Natural killer cell (primary cell): ENCODE measurements around the gene TUBA1C. TPM values are rescaled to one million over a fixed set of nuclear protein-coding genes. Genes with fewer than 3 reads are reported as not detected.

Experiments
- ATAC-seq, 3 donors: fragments of 150-1000 bp in 2 of 3; fragments of 200-7000 bp in 1 of 3; cut with Tn5 transposase; 1 replicate in 1 of 3; 2 replicates in 2 of 3; pipeline ENCODE4 v1.10.0; 2021; ENCODE audit warnings: mild to moderate bottlenecking in 2 of 3, moderate library complexity in 2 of 3
- DNase-seq, 2 donors: peaks; one replicate each; pipeline versions ENCODE4 v3.0.0 to v3.0.0-alpha.2; 2013 to 2021; ENCODE audit warnings: mixed read lengths in 1 of 2
- H3K27ac ChIP-seq: one replicate; pipeline ENCODE4 v1.5.1; 2013; ENCODE audit warnings: mild to moderate bottlenecking, low read length
- H3K27me3 ChIP-seq: one replicate; pipeline ENCODE4 v1.6.1; 2013; ENCODE audit warnings: low read length; ENCODE audit not compliant: control insufficient read depth, insufficient read depth
- H3K36me3 ChIP-seq: one replicate; pipeline ENCODE4 v1.6.1; 2013; ENCODE audit warnings: low read length; ENCODE audit not compliant: control insufficient read depth, insufficient read depth
- H3K4me1 ChIP-seq: one replicate; pipeline ENCODE4 v1.6.1; 2013; ENCODE audit warnings: low read length; ENCODE audit not compliant: control insufficient read depth, insufficient read depth
- H3K4me3 ChIP-seq: one replicate; pipeline ENCODE4 v1.5.1; 2013; ENCODE audit warnings: low read length
- H3K9me3 ChIP-seq: one replicate; pipeline ENCODE4 v1.6.1; 2013; ENCODE audit warnings: low read length; ENCODE audit not compliant: control insufficient read depth, insufficient read depth
- H3K27ac Mint-ChIP-seq, 2 donors: one replicate each; pipeline ENCODE4 v1.8.0; 2022; ENCODE audit warnings: mild to moderate bottlenecking in 2 of 2, mixed read lengths in 2 of 2, moderate library complexity in 1 of 2
- H3K27me3 Mint-ChIP-seq, 2 donors: one replicate each; pipeline ENCODE4 v1.8.0; 2022; ENCODE audit warnings: low read depth in 2 of 2, mixed read lengths in 2 of 2
- H3K36me3 Mint-ChIP-seq: one replicate; pipeline ENCODE4 v1.8.0; 2022; ENCODE audit warnings: mixed read lengths
- H3K4me1 Mint-ChIP-seq, 2 donors: one replicate each; pipeline ENCODE4 v1.8.0; 2022; ENCODE audit warnings: mixed read lengths in 2 of 2
- H3K4me3 Mint-ChIP-seq: one replicate; pipeline ENCODE4 v1.8.0; 2022; ENCODE audit warnings: mild to moderate bottlenecking, moderate library complexity, mixed read lengths
- H3K9me3 Mint-ChIP-seq, 2 donors: one replicate each; pipeline ENCODE4 v1.8.0; 2022; ENCODE audit warnings: mixed read lengths in 2 of 2
- CTCF ChIP-seq: fragments of 200-600 bp; IDR thresholded peaks from one replicate; pipeline ENCODE4 v1.8.0; 2022; ENCODE audit warnings: antibody characterized with exemption
- WGBS: methylation state at CpG from one replicate; pipeline ENCODE4 v1.1.7; 2013; ENCODE audit warnings: missing lambda C conversion rate; ENCODE audit not compliant: insufficient coverage; 5-methylcytosine and 5-hydroxymethylcytosine counted together
- intact Hi-C: fragments of 100-400 bp; cut with micrococcal nuclease; formaldehyde crosslinking; loops from one replicate; pipeline ENCODE4 v1.14.2; 2022
- total RNA-seq, 4 donors: library from RNA; stranded (reverse); fragments of 120-200 nt in 1 of 4; gene quantifications; one replicate each; pipeline versions ENCODE4 v1.2.3 to v1.2.4, GENCODE V29; 2013 to 2022

The TUBA1C gene
- total RNA-seq, 3 donors from 2014 or later (not counting 1 experiment from before 2014, with no cell fraction given), result 19.0 to 39.6 (median 24.9) TPM

- H3K27me3 ChIP-seq, result no peaks in the 10 kb centered on the region
- no peaks in the 10 kb centered on the region for H3K9me3 ChIP-seq
- peaks cover 3% of the 10 kb centered on the region for H3K4me1 ChIP-seq
- H3K4me3 ChIP-seq, result no peak overlapping the region
- no peaks in the 10 kb centered on the region for H3K9me3 Mint-ChIP-seq
- DNase-seq, result no peak
- no peaks in the 10 kb centered on the region for H3K36me3 ChIP-seq
- peaks cover 0 to 7% of the 10 kb centered on the region in 2 donors for H3K27me3 Mint-ChIP-seq
- 100% methylated on average over 1 of the region's 1 CpG for WGBS
- H3K36me3 Mint-ChIP-seq, result no peaks in the 10 kb centered on the region
- no peak for ATAC-seq
- no peaks in the 10 kb centered on the region for H3K4me1 Mint-ChIP-seq
- no peak overlapping the region for H3K4me3 Mint-ChIP-seq
- intact Hi-C loops, result no loop called here
- H3K27ac Mint-ChIP-seq, result no peak overlapping the region
- H3K27ac ChIP-seq, result no peak overlapping the region
- no peak for TF ChIP-seq CTCF
These were observed 41.8 kb upstream of the TUBA1C start for GRCh38 chr12:49223122-49223521.

GRCh38 chr12:49223590-49224369, 41.1 kb upstream of the TUBA1C start:
- 100% methylated on average over 2 of the region's 3 CpGs for WGBS
- Mint-ChIP-seq H3K4me3 (no peak overlapping the region), H3K27me3 (peaks cover 0 to 7% of the 10 kb centered on the region in 2 donors), H3K27ac (no peak overlapping the region), H3K9me3 (no peaks in the 10 kb centered on the region), H3K4me1 (no peaks in the 10 kb centered on the region), H3K36me3 (no peaks in the 10 kb centered on the region)
- DNase-seq, result no peak
- Histone ChIP-seq H3K9me3 (no peaks in the 10 kb centered on the region), H3K36me3 (no peaks in the 10 kb centered on the region), H3K27ac (no peak overlapping the region), H3K4me1 (peaks cover 3% of the 10 kb centered on the region), H3K27me3 (no peaks in the 10 kb centered on the region), H3K4me3 (no peak overlapping the region)
- no peak for TF ChIP-seq CTCF
- intact Hi-C loops, result no loop called here
- ATAC-seq, result no peak

GRCh38 chr12:49225576-49226166, 39.2 kb upstream of the TUBA1C start:
- H3K36me3 Mint-ChIP-seq, result no peaks in the 10 kb centered on the region
- intact Hi-C loops, result no loop called here
- no peak for TF ChIP-seq CTCF
- H3K4me3 ChIP-seq, result no peak overlapping the region
- H3K9me3 ChIP-seq, result no peaks in the 10 kb centered on the region
- no peaks in the 10 kb centered on the region for H3K9me3 Mint-ChIP-seq
- H3K27me3 Mint-ChIP-seq, result peaks cover 0 to 7% of the 10 kb centered on the region in 2 donors
- peaks cover 3% of the 10 kb centered on the region for H3K4me1 ChIP-seq
- H3K27ac ChIP-seq, result no peak overlapping the region
- 90% methylated on average over 7 of the region's 7 CpGs for WGBS
- ATAC-seq, result no peak
- H3K27me3 ChIP-seq, result no peaks in the 10 kb centered on the region
- no peak for DNase-seq
- H3K36me3 ChIP-seq, result no peaks in the 10 kb centered on the region
- H3K4me1 Mint-ChIP-seq, result no peaks in the 10 kb centered on the region
- no peak overlapping the region for H3K27ac Mint-ChIP-seq
- H3K4me3 Mint-ChIP-seq, result no peak overlapping the region
